ENCODE measurements around the gene PCBD1.

GRCh38 chr10:70915806-70916205 lies 27.4 kb upstream of the PCBD1 start:
- TF ChIP-seq POLR2A (IDR thresholded peaks at IDR 0.05) = no peak
- TF ChIP-seq CTCF (IDR thresholded peaks at IDR 0.05) = no peak
